ENCODE measurements around the gene HOGA1. TPM values are rescaled to one million over a fixed set of nuclear protein-coding genes. Genes with fewer than 3 reads are reported as not detected.
A peak's percentile ranks its signal among the peaks of the same experiment; 100 is the strongest.

Gene HOGA1
- total and polyA plus RNA-seq, 2 of the 13 experiments (the other 11 are each of a cell fraction or from before 2014, with no cell fraction given) = 7.6 to 19.5 TPM

DNA sequence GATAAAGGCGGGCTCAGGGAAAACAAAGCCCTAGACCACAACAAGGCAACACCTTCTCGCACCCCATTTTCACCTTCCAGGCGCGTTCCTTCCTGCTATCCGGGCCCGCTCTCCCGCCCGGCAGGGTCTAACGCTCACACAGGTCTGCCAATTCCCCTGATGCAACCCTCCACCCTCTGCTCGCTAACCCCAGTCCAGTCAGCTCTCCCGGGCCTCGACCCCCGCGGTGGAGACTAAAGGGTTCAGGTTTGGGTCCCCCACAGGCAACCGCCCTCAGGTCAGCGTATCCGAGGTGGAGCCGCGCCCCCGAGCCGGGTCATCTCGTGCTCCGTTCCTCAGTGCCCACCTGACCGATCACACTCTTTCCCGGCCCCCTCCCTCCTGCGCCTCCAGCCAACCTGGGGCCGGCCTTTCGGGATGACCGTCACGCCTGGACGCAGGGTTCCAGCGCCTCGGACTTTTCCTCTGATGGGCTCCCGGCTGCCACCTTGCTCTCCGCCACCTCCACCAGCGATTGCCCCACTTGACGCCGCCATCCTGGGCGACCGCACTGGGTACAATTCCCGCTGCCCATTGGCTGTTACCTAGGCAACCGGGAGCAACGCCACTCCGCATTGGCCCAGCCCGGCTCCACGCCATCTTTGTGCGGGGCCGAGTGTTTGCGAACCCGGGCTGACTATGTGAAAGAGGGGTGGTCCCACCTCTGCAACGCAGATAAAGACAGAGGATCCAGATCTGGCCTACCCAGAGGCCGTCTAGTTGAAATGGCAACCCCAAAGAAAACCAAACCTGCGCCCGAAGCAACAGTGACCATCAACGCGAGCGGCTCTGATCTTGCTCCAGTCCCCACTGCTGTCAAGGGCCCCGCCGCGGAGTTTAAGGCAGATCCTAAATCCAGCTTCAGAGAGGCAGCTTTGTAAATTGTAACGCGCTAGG, 49.0 kb downstream of the HOGA1 start, which contains the start of gene MORN4 (continued):
- TF ChIP-seq, protein P1, sequence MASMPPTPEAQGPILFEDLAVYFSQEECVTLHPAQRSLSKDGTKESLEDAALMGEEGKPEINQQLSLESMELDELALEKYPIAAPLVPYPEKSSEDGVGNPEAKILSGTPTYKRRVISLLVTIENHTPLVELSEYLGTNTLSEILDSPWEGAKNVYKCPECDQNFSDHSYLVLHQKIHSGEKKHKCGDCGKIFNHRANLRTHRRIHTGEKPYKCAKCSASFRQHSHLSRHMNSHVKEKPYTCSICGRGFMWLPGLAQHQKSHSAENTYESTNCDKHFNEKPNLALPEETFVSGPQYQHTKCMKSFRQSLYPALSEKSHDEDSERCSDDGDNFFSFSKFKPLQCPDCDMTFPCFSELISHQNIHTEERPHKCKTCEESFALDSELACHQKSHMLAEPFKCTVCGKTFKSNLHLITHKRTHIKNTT (CRISPR knock-in tag; IDR thresholded peaks at IDR 0.05) = no peak
- TF ChIP-seq, protein P2, sequence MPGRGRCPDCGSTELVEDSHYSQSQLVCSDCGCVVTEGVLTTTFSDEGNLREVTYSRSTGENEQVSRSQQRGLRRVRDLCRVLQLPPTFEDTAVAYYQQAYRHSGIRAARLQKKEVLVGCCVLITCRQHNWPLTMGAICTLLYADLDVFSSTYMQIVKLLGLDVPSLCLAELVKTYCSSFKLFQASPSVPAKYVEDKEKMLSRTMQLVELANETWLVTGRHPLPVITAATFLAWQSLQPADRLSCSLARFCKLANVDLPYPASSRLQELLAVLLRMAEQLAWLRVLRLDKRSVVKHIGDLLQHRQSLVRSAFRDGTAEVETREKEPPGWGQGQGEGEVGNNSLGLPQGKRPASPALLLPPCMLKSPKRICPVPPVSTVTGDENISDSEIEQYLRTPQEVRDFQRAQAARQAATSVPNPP (CRISPR knock-in tag; IDR thresholded peaks at IDR 0.05) = no peak
- TF ChIP-seq SIX4 (CRISPR knock-in tag; IDR thresholded peaks at IDR 0.05) = no peak
- TF ChIP-seq, protein P3, sequence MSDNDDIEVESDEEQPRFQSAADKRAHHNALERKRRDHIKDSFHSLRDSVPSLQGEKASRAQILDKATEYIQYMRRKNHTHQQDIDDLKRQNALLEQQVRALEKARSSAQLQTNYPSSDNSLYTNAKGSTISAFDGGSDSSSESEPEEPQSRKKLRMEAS (IDR thresholded peaks at IDR 0.05) = peak; percentile 54
- TF ChIP-seq ZNF629 (CRISPR knock-in tag; conservative IDR thresholded peaks at IDR 0.05) = no peak
- TF ChIP-seq SMARCE1 (IDR thresholded peaks at IDR 0.05; ENCODE audit: borderline replicate concordance) = no peak
- no peak for TF ChIP-seq ZNF678 (CRISPR knock-in tag; IDR thresholded peaks at IDR 0.05)
- peak; percentile 54 for TF ChIP-seq SRSF1 (optimal IDR thresholded peaks at IDR 0.05; ENCODE audit: low read depth, low read length)
- TF ChIP-seq, protein P4, sequence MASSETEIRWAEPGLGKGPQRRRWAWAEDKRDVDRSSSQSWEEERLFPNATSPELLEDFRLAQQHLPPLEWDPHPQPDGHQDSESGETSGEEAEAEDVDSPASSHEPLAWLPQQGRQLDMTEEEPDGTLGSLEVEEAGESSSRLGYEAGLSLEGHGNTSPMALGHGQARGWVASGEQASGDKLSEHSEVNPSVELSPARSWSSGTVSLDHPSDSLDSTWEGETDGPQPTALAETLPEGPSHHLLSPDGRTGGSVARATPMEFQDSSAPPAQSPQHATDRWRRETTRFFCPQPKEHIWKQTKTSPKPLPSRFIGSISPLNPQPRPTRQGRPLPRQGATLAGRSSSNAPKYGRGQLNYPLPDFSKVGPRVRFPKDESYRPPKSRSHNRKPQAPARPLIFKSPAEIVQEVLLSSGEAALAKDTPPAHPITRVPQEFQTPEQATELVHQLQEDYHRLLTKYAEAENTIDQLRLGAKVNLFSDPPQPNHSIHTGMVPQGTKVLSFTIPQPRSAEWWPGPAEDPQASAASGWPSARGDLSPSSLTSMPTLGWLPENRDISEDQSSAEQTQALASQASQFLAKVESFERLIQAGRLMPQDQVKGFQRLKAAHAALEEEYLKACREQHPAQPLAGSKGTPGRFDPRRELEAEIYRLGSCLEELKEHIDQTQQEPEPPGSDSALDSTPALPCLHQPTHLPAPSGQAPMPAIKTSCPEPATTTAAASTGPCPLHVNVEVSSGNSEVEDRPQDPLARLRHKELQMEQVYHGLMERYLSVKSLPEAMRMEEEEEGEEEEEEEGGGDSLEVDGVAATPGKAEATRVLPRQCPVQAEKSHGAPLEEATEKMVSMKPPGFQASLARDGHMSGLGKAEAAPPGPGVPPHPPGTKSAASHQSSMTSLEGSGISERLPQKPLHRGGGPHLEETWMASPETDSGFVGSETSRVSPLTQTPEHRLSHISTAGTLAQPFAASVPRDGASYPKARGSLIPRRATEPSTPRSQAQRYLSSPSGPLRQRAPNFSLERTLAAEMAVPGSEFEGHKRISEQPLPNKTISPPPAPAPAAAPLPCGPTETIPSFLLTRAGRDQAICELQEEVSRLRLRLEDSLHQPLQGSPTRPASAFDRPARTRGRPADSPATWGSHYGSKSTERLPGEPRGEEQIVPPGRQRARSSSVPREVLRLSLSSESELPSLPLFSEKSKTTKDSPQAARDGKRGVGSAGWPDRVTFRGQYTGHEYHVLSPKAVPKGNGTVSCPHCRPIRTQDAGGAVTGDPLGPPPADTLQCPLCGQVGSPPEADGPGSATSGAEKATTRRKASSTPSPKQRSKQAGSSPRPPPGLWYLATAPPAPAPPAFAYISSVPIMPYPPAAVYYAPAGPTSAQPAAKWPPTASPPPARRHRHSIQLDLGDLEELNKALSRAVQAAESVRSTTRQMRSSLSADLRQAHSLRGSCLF (CRISPR knock-in tag; IDR thresholded peaks at IDR 0.05; ENCODE audit: borderline replicate concordance) = no peak
- TF ChIP-seq ZNF792 (CRISPR knock-in tag; IDR thresholded peaks at IDR 0.05) = no peak
- TF ChIP-seq, protein P5, sequence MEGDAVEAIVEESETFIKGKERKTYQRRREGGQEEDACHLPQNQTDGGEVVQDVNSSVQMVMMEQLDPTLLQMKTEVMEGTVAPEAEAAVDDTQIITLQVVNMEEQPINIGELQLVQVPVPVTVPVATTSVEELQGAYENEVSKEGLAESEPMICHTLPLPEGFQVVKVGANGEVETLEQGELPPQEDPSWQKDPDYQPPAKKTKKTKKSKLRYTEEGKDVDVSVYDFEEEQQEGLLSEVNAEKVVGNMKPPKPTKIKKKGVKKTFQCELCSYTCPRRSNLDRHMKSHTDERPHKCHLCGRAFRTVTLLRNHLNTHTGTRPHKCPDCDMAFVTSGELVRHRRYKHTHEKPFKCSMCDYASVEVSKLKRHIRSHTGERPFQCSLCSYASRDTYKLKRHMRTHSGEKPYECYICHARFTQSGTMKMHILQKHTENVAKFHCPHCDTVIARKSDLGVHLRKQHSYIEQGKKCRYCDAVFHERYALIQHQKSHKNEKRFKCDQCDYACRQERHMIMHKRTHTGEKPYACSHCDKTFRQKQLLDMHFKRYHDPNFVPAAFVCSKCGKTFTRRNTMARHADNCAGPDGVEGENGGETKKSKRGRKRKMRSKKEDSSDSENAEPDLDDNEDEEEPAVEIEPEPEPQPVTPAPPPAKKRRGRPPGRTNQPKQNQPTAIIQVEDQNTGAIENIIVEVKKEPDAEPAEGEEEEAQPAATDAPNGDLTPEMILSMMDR (CRISPR knock-in tag; IDR thresholded peaks at IDR 0.05) = no peak
- TF ChIP-seq, protein P6, sequence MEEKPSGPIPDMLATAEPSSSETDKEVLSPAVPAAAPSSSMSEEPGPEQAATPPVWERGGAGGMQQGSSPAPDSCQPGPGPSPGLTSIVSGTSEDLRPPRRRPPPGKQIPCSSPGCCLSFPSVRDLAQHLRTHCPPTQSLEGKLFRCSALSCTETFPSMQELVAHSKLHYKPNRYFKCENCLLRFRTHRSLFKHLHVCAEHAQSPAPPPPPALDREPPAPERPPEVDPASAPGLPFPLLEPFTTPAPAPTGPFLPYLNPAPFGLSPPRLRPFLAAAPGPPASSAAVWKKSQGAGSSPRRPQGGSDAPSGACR (CRISPR knock-in tag; IDR thresholded peaks at IDR 0.05) = 0 out of 2 replicates have a peak, but pooled peaks have one; percentile 80
- TF ChIP-seq, protein P7, sequence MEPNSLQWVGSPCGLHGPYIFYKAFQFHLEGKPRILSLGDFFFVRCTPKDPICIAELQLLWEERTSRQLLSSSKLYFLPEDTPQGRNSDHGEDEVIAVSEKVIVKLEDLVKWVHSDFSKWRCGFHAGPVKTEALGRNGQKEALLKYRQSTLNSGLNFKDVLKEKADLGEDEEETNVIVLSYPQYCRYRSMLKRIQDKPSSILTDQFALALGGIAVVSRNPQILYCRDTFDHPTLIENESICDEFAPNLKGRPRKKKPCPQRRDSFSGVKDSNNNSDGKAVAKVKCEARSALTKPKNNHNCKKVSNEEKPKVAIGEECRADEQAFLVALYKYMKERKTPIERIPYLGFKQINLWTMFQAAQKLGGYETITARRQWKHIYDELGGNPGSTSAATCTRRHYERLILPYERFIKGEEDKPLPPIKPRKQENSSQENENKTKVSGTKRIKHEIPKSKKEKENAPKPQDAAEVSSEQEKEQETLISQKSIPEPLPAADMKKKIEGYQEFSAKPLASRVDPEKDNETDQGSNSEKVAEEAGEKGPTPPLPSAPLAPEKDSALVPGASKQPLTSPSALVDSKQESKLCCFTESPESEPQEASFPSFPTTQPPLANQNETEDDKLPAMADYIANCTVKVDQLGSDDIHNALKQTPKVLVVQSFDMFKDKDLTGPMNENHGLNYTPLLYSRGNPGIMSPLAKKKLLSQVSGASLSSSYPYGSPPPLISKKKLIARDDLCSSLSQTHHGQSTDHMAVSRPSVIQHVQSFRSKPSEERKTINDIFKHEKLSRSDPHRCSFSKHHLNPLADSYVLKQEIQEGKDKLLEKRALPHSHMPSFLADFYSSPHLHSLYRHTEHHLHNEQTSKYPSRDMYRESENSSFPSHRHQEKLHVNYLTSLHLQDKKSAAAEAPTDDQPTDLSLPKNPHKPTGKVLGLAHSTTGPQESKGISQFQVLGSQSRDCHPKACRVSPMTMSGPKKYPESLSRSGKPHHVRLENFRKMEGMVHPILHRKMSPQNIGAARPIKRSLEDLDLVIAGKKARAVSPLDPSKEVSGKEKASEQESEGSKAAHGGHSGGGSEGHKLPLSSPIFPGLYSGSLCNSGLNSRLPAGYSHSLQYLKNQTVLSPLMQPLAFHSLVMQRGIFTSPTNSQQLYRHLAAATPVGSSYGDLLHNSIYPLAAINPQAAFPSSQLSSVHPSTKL (CRISPR knock-in tag; IDR thresholded peaks at IDR 0.05) = peak; percentile 33; the same call in 1 of the 2 replicates
- TF ChIP-seq HHEX (CRISPR knock-in tag; IDR thresholded peaks at IDR 0.05) = no peak

All from HepG2 (cell line).